Natural killer cell (primary cell): ENCODE measurements around the gene POLR1A. TPM values are rescaled to one million over a fixed set of nuclear protein-coding genes. Genes with fewer than 3 reads are reported as not detected.

Experiments used
- ATAC-seq, 3 donors: fragments of 150-1000 bp in 2 of 3; fragments of 200-7000 bp in 1 of 3; cut with Tn5 transposase; 1 replicate in 1 of 3; 2 replicates in 2 of 3; pipeline ENCODE4 v1.10.0; 2021; ENCODE audit warnings: mild to moderate bottlenecking in 2 of 3, moderate library complexity in 2 of 3
- DNase-seq, 2 donors: peaks; one replicate each; pipeline versions ENCODE4 v3.0.0 to v3.0.0-alpha.2; 2013 to 2021; ENCODE audit warnings: mixed read lengths in 1 of 2
- H3K27ac ChIP-seq: one replicate; pipeline ENCODE4 v1.5.1; 2013; ENCODE audit warnings: mild to moderate bottlenecking, low read length
- H3K27me3 ChIP-seq: one replicate; pipeline ENCODE4 v1.6.1; 2013; ENCODE audit warnings: low read length; ENCODE audit not compliant: control insufficient read depth, insufficient read depth
- H3K36me3 ChIP-seq: one replicate; pipeline ENCODE4 v1.6.1; 2013; ENCODE audit warnings: low read length; ENCODE audit not compliant: control insufficient read depth, insufficient read depth
- H3K4me1 ChIP-seq: one replicate; pipeline ENCODE4 v1.6.1; 2013; ENCODE audit warnings: low read length; ENCODE audit not compliant: control insufficient read depth, insufficient read depth
- H3K4me3 ChIP-seq: one replicate; pipeline ENCODE4 v1.5.1; 2013; ENCODE audit warnings: low read length
- H3K9me3 ChIP-seq: one replicate; pipeline ENCODE4 v1.6.1; 2013; ENCODE audit warnings: low read length; ENCODE audit not compliant: control insufficient read depth, insufficient read depth
- H3K27ac Mint-ChIP-seq, 2 donors: one replicate each; pipeline ENCODE4 v1.8.0; 2022; ENCODE audit warnings: mild to moderate bottlenecking in 2 of 2, mixed read lengths in 2 of 2, moderate library complexity in 1 of 2
- H3K27me3 Mint-ChIP-seq, 2 donors: one replicate each; pipeline ENCODE4 v1.8.0; 2022; ENCODE audit warnings: low read depth in 2 of 2, mixed read lengths in 2 of 2
- H3K36me3 Mint-ChIP-seq: one replicate; pipeline ENCODE4 v1.8.0; 2022; ENCODE audit warnings: mixed read lengths
- H3K4me1 Mint-ChIP-seq, 2 donors: one replicate each; pipeline ENCODE4 v1.8.0; 2022; ENCODE audit warnings: mixed read lengths in 2 of 2
- H3K4me3 Mint-ChIP-seq: one replicate; pipeline ENCODE4 v1.8.0; 2022; ENCODE audit warnings: mild to moderate bottlenecking, moderate library complexity, mixed read lengths
- H3K9me3 Mint-ChIP-seq, 2 donors: one replicate each; pipeline ENCODE4 v1.8.0; 2022; ENCODE audit warnings: mixed read lengths in 2 of 2
- WGBS: methylation state at CpG from one replicate; pipeline ENCODE4 v1.1.7; 2013; ENCODE audit warnings: missing lambda C conversion rate; ENCODE audit not compliant: insufficient coverage; 5-methylcytosine and 5-hydroxymethylcytosine counted together
- intact Hi-C: fragments of 100-400 bp; cut with micrococcal nuclease; formaldehyde crosslinking; loops from one replicate; pipeline ENCODE4 v1.14.2; 2022
- total RNA-seq, 4 donors: library from RNA; stranded (reverse); fragments of 120-200 nt in 1 of 4; gene quantifications; one replicate each; pipeline versions ENCODE4 v1.2.3 to v1.2.4, GENCODE V29; 2013 to 2022
- TF ChIP-seq, protein P1 (sequence below): fragments of 200-600 bp; IDR thresholded peaks from one replicate; pipeline ENCODE4 v1.8.0; 2022; ENCODE audit warnings: antibody characterized with exemption

The POLR1A gene
- total RNA-seq, 3 donors from 2014 or later (not counting 1 experiment from before 2014, with no cell fraction given) = 19.7 to 26.5 (median 22.8) TPM

- Histone ChIP-seq H3K36me3 (peaks cover 69% of the 10 kb centered on the region), H3K4me3 (no peak overlapping the region), H3K27me3 (no peaks in the 10 kb centered on the region), H3K4me1 (no peaks in the 10 kb centered on the region), H3K27ac (no peak overlapping the region), H3K9me3 (no peaks in the 10 kb centered on the region)
- Mint-ChIP-seq H3K9me3 (no peaks in the 10 kb centered on the region), H3K27ac (no peak overlapping the region), H3K4me3 (no peak overlapping the region), H3K36me3 (peaks cover under 1% of the 10 kb centered on the region), H3K27me3 (no peaks in the 10 kb centered on the region), H3K4me1 (no peaks in the 10 kb centered on the region)
- DNase-seq (no peak), ATAC-seq (no peak)
- WGBS = 95% methylated on average over 5 of the region's 5 CpGs
- intact Hi-C loops = no loop called here
- TF ChIP-seq, protein P1, sequence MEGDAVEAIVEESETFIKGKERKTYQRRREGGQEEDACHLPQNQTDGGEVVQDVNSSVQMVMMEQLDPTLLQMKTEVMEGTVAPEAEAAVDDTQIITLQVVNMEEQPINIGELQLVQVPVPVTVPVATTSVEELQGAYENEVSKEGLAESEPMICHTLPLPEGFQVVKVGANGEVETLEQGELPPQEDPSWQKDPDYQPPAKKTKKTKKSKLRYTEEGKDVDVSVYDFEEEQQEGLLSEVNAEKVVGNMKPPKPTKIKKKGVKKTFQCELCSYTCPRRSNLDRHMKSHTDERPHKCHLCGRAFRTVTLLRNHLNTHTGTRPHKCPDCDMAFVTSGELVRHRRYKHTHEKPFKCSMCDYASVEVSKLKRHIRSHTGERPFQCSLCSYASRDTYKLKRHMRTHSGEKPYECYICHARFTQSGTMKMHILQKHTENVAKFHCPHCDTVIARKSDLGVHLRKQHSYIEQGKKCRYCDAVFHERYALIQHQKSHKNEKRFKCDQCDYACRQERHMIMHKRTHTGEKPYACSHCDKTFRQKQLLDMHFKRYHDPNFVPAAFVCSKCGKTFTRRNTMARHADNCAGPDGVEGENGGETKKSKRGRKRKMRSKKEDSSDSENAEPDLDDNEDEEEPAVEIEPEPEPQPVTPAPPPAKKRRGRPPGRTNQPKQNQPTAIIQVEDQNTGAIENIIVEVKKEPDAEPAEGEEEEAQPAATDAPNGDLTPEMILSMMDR = no peak
Measured at GRCh38 chr2:86050301-86050700, 55.4 kb downstream of the POLR1A start.

DNA sequence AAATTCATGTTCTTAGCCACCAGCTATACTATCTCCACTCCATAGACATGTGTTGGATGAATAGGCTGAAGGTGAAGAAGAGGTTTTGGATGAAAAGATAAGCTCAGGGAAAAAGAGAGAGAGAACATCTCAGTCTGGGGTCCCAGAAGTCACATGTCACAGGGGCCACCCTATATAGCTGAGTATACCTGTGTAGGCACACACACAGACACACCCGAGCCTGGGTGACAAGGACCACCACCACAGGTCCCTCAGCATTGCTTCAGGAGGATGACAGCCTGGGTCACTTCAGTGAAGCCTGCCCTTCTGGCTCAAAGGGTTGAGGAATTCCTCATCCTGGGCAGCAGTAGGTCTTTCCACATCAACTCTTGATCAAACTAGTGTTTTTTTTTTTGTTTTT is 56.2 kb downstream of the POLR1A start:
- H3K36me3 Mint-ChIP-seq = peaks cover 7% of the 10 kb centered on the region
- H3K27ac Mint-ChIP-seq = no peak overlapping the region
- TF ChIP-seq, protein P1 = no peak
- peaks cover 73% of the 10 kb centered on the region for H3K36me3 ChIP-seq
- H3K4me1 Mint-ChIP-seq = no peaks in the 10 kb centered on the region
- no peaks in the 10 kb centered on the region for H3K27me3 Mint-ChIP-seq
- 100% methylated on average over 1 of the region's 1 CpG for WGBS
- no peak overlapping the region for H3K27ac ChIP-seq
- intact Hi-C loops = no loop called here
- ATAC-seq (no peak), DNase-seq (no peak)
- no peak overlapping the region for H3K4me3 Mint-ChIP-seq
- H3K9me3 Mint-ChIP-seq = no peaks in the 10 kb centered on the region
- H3K4me3 ChIP-seq = no peak overlapping the region
- H3K4me1 ChIP-seq = no peaks in the 10 kb centered on the region
- no peaks in the 10 kb centered on the region for H3K9me3 ChIP-seq
- no peaks in the 10 kb centered on the region for H3K27me3 ChIP-seq

GRCh38 chr2:86048888-86049287 is 56.8 kb downstream of the POLR1A start:
- no peak overlapping the region for H3K4me3 ChIP-seq
- Mint-ChIP-seq H3K36me3 (peaks cover 7% of the 10 kb centered on the region), H3K27me3 (no peaks in the 10 kb centered on the region), H3K27ac (no peak overlapping the region), H3K4me1 (no peaks in the 10 kb centered on the region), H3K9me3 (no peaks in the 10 kb centered on the region), H3K4me3 (no peak overlapping the region)
- DNase-seq (no peak), ATAC-seq (no peak)
- H3K27me3 ChIP-seq = no peaks in the 10 kb centered on the region
- H3K9me3 ChIP-seq = no peaks in the 10 kb centered on the region
- H3K4me1 ChIP-seq = no peaks in the 10 kb centered on the region
- 93% methylated on average over 11 of the region's 11 CpGs for WGBS
- TF ChIP-seq, protein P1 = no peak
- no peak overlapping the region for H3K27ac ChIP-seq
- H3K36me3 ChIP-seq = peaks cover 76% of the 10 kb centered on the region
- intact Hi-C loops = no loop called here

- TF ChIP-seq, protein P1 = no peak
- WGBS = 95% methylated on average over 3 of the region's 3 CpGs
- H3K36me3 Mint-ChIP-seq = peaks cover 7% of the 10 kb centered on the region
Measured at GRCh38 chr2:86048383-86048701, 57.3 kb downstream of the POLR1A start.

More at GRCh38 chr2:86048383-86048701, 57.3 kb downstream of the POLR1A start:
- DNase-seq = no peak
- H3K27me3 ChIP-seq = no peaks in the 10 kb centered on the region
- no peaks in the 10 kb centered on the region for H3K9me3 Mint-ChIP-seq
- H3K4me1 ChIP-seq = no peaks in the 10 kb centered on the region
- H3K4me1 Mint-ChIP-seq = no peaks in the 10 kb centered on the region
- H3K36me3 ChIP-seq = peaks cover 72% of the 10 kb centered on the region
- intact Hi-C loops = no loop called here
- no peak overlapping the region for H3K27ac Mint-ChIP-seq
- H3K4me3 Mint-ChIP-seq = no peak overlapping the region
- no peak overlapping the region for H3K4me3 ChIP-seq
- no peak overlapping the region for H3K27ac ChIP-seq
- no peaks in the 10 kb centered on the region for H3K27me3 Mint-ChIP-seq
- H3K9me3 ChIP-seq = no peaks in the 10 kb centered on the region
- ATAC-seq = no peak
